OCI-LY7 (cell line): ENCODE results near the gene KLHL22. TPM values are rescaled to one million over a fixed set of nuclear protein-coding genes. Genes with fewer than 3 reads are reported as not detected.

ENCODE experiments used
- BruUV-seq: library from RNA; stranded (reverse); fragments of 400-500 nt; replicated peaks from 2 replicates; lab custom pipeline; 2021; lab: Mats Ljungman, UMichigan
- CTCF ChIA-PET: fragments of 300-600 bp; sonication (Branson Sonifier 250); formaldehyde crosslinking; loops from one replicate; lab custom pipeline; 2022; ENCODE audit warnings: antibody characterized with exemption; ENCODE audit not compliant: unreplicated experiment; lab: Charles Lee
- POLR2A ChIA-PET: fragments of 300-600 bp; sonication (Branson Sonifier 250); formaldehyde crosslinking; loops from one replicate; lab custom pipeline; 2022; ENCODE audit warnings: antibody characterized with exemption; lab: Charles Lee
- DNase-seq: peaks from one replicate; pipeline ENCODE4 v3.0.0-alpha.2; 2015; ENCODE audit warnings: low spot score
- H2AFZ ChIP-seq: fragments of 200-600 bp; sonication (generic), shearing (Covaris generic); 2 replicates; pipeline ENCODE4 v1.6.1; 2014; ENCODE audit warnings: mild to moderate bottlenecking, antibody characterized with exemption, low read length, moderate library complexity
- H3K27ac ChIP-seq: fragments of 200-600 bp; sonication (generic); 2 replicates; pipeline ENCODE4 v1.5.1; 2014; ENCODE audit warnings: mixed run types, low read depth, mild to moderate bottlenecking, moderate library complexity, low read length, inconsistent platforms; ENCODE audit not compliant: poor library complexity, severe bottlenecking
- H3K36me3 ChIP-seq: fragments of 200-600 bp; sonication (generic); 2 replicates; pipeline ENCODE4 v1.6.1; 2014; ENCODE audit warnings: mild to moderate bottlenecking, antibody characterized with exemption, low read length, moderate library complexity, mixed read lengths; ENCODE audit not compliant: insufficient read depth
- H3K4me1 ChIP-seq: fragments of 200-600 bp; sonication (generic); 2 replicates; pipeline ENCODE4 v1.5.1; 2014; ENCODE audit warnings: mild to moderate bottlenecking, low read length; ENCODE audit not compliant: insufficient read depth, poor library complexity, severe bottlenecking
- H3K4me2 ChIP-seq: fragments of 200-600 bp; sonication (generic); 2 replicates; pipeline ENCODE4 v1.6.1; 2014; ENCODE audit warnings: mild to moderate bottlenecking, low read length
- H3K4me3 ChIP-seq: fragments of 200-600 bp; sonication (generic); 2 replicates; pipeline ENCODE4 v1.5.1; 2014; ENCODE audit warnings: mild to moderate bottlenecking, low read depth, low read length; ENCODE audit not compliant: poor library complexity, severe bottlenecking
- H3K79me2 ChIP-seq: fragments of 200-600 bp; sonication (generic); 2 replicates; pipeline ENCODE4 v1.6.1; 2016; ENCODE audit warnings: low read depth, mild to moderate bottlenecking, low read length, moderate library complexity, mixed read lengths; ENCODE audit not compliant: insufficient read depth
- H3K9me2 ChIP-seq: fragments of 200-600 bp; sonication (generic); 2 replicates; pipeline ENCODE4 v1.6.1; 2016; ENCODE audit warnings: mild to moderate bottlenecking, low read length, mixed read lengths; ENCODE audit not compliant: insufficient read depth
- H3K9me3 ChIP-seq: fragments of 200-600 bp; sonication (generic); 2 replicates; pipeline ENCODE4 v1.6.1; 2014; ENCODE audit warnings: mild to moderate bottlenecking, mixed run types, low read length, mixed read lengths
- H4K20me1 ChIP-seq: fragments of 200-600 bp; sonication (generic); 2 replicates; pipeline ENCODE4 v1.6.1; 2014; ENCODE audit warnings: mild to moderate bottlenecking, antibody characterized with exemption, low read length, moderate library complexity, mixed read lengths; ENCODE audit not compliant: insufficient read depth
- EZH2phosphoT487 ChIP-seq: fragments of 200-600 bp; sonication (generic); IDR thresholded peaks from 2 replicates; pipeline ENCODE4 v1.6.1; 2018; ENCODE audit warnings: low read depth, borderline replicate concordance, mild to moderate bottlenecking, mixed run types, antibody characterized with exemption, low read length, moderate library complexity, mixed read lengths
- intact Hi-C: fragments of 100-400 bp; cut with micrococcal nuclease; formaldehyde crosslinking; loops from one replicate; pipeline ENCODE4 v1.10.0; 2022; ENCODE audit not compliant: unreplicated experiment
- total RNA-seq, 2 experiments: library from RNA; depleted of rRNA in 1 of 2; stranded (reverse); fragments of >200 nt in 1 of 2; shearing (Covaris generic) in 1 of 2; gene quantifications; 2 replicates each; pipeline ENCODE4 v1.2.3, GENCODE V29; 2014 to 2022
- TF ChIP-seq, protein P1 (sequence below): fragments of 200-600 bp; sonication (generic); conservative IDR thresholded peaks from 2 replicates; pipeline ENCODE4 v1.5.1; 2014; ENCODE audit warnings: mild to moderate bottlenecking, antibody characterized with exemption, low read length, moderate library complexity, mixed read lengths

Gene KLHL22
- total RNA-seq, 2 experiments from 2014 or later = 14.8 to 38.1 TPM

DNA sequence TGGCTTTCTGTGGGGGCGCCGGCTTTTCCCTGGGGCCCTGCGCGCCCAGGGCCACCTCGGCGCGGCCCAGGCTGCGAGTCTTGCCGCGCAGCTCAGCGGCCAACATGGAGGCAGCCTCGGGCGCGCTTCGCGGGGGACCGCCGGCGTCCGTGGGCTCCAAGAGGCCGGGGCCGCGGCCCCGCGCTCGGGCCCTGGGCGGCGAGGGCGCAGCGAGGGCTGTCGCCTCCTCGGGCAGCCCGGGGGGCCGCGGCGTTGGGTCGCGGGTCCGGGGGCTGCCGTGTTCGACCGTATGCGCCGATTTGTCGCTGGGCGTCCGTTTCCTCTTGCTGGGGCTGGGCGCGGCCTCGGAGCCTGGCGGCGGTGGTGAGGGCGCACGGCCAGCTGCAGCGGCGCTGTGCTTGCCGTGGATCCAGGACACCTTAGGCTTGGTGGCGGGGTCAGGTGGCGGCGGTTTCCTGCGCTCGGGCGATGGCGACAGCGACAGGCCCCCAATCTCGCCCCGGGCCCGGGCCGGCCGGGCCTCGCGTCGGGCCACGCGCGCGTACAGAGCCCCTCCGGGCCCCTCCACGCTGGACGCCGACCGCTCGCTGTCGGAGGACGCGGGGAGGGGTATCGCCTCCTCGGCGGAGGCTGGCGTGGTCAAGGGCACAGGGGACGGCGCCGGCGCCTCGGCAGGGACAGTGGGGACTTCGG lies 69.9 kb downstream of the KLHL22 start:
- H3K79me2 ChIP-seq = no peaks in the 10 kb centered on the region
- H2AFZ ChIP-seq = no peak overlapping the region
- no peaks in the 10 kb centered on the region for H3K9me2 ChIP-seq
- H3K27ac ChIP-seq = no peak overlapping the region
- H3K4me2 ChIP-seq = no peak overlapping the region
- no peak for TF ChIP-seq EZH2phosphoT487
- TF ChIP-seq, protein P1, sequence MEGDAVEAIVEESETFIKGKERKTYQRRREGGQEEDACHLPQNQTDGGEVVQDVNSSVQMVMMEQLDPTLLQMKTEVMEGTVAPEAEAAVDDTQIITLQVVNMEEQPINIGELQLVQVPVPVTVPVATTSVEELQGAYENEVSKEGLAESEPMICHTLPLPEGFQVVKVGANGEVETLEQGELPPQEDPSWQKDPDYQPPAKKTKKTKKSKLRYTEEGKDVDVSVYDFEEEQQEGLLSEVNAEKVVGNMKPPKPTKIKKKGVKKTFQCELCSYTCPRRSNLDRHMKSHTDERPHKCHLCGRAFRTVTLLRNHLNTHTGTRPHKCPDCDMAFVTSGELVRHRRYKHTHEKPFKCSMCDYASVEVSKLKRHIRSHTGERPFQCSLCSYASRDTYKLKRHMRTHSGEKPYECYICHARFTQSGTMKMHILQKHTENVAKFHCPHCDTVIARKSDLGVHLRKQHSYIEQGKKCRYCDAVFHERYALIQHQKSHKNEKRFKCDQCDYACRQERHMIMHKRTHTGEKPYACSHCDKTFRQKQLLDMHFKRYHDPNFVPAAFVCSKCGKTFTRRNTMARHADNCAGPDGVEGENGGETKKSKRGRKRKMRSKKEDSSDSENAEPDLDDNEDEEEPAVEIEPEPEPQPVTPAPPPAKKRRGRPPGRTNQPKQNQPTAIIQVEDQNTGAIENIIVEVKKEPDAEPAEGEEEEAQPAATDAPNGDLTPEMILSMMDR = no peak
- H4K20me1 ChIP-seq = no peaks in the 10 kb centered on the region
- no peak overlapping the region for H3K4me3 ChIP-seq
- no TSS peak for BruUV-seq
- ChIA-PET CTCF (no interaction called here), POLR2A (no interaction called here)
- no peaks in the 10 kb centered on the region for H3K9me3 ChIP-seq
- intact Hi-C loops = no loop called here
- DNase-seq = no peak
- peaks cover 4% of the 10 kb centered on the region for H3K4me1 ChIP-seq
- H3K36me3 ChIP-seq = no peaks in the 10 kb centered on the region

DNA sequence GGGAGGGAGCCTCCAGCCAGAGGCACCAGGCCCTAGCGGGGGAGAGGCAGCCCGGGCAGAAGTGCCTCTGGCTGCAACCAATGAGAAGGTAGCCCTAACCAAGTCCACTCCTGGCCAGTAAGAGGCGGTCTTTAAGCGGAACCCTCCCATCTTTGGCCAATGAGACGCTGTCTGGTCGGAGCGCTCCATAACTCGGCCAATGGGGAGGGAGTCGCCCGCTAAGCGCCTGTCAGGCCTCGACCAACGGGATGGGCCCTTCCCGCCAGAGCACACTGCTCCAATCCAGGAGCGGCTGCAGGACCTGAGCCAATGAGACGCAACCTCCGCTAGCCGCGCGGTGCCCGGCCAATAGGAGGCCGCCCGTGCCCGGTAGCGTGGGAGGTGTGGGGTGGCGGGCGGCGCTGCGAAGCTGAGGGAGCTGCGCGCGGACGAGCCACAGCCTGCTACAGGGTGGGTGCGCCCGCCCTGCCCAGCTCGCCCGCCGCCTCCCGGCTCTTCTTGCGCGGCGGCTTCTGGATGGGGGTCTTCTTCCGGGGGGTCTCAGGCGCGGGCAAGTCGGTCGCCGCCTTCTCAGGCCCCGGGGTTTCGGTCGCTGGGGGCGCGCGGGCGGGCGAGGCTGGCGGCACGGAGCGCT lies 70.5 kb downstream of the KLHL22 start:
- Histone ChIP-seq H3K36me3 (no peaks in the 10 kb centered on the region), H3K9me3 (no peaks in the 10 kb centered on the region), H4K20me1 (no peaks in the 10 kb centered on the region), H3K4me3 (no peak overlapping the region), H3K4me1 (peaks cover 4% of the 10 kb centered on the region), H2AFZ (no peak overlapping the region), H3K79me2 (no peaks in the 10 kb centered on the region), H3K4me2 (no peak overlapping the region), H3K9me2 (no peaks in the 10 kb centered on the region), H3K27ac (no peak overlapping the region)
- DNase-seq = no peak
- ChIA-PET POLR2A (no interaction called here), CTCF (no interaction called here)
- no TSS peak for BruUV-seq
- intact Hi-C loops = no loop called here
- TF ChIP-seq, protein P1 = no peak
- TF ChIP-seq EZH2phosphoT487 = no peak

DNA sequence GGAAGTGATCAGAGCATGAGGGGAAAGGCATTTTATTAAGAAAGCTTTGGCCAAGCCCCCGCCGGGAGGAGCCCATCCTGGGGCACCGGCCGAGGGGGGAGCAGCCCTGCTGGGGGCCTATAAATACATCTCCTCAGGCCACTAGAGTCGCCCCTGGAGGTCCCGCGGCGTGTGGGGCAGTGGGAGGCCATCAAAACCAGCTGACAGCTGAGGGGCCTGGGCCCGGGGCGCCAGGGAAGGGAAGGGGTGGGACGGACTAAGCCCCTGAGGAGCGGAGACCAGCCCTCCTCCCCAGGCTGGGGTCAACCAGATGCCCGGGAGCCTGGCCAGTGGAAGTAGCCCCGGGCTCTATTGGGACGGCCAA lies 71.0 kb downstream of the KLHL22 start:
- no peaks in the 10 kb centered on the region for H3K9me2 ChIP-seq
- no peaks in the 10 kb centered on the region for H3K79me2 ChIP-seq
- no peak overlapping the region for H2AFZ ChIP-seq
- H3K27ac ChIP-seq = no peak overlapping the region
- H3K9me3 ChIP-seq = no peaks in the 10 kb centered on the region
- H3K4me3 ChIP-seq = no peak overlapping the region
- intact Hi-C loops = no loop called here
- CTCF ChIA-PET = no interaction called here
- POLR2A ChIA-PET = no interaction called here
- no peak for DNase-seq
- TF ChIP-seq, protein P1 = no peak
- no peak for TF ChIP-seq EZH2phosphoT487
- peaks cover 4% of the 10 kb centered on the region for H3K4me1 ChIP-seq
- H4K20me1 ChIP-seq = no peaks in the 10 kb centered on the region
- no peaks in the 10 kb centered on the region for H3K36me3 ChIP-seq
- no TSS peak for BruUV-seq
- no peak overlapping the region for H3K4me2 ChIP-seq
